Measurements from ENCODE around the gene CHI3L1.

DNA sequence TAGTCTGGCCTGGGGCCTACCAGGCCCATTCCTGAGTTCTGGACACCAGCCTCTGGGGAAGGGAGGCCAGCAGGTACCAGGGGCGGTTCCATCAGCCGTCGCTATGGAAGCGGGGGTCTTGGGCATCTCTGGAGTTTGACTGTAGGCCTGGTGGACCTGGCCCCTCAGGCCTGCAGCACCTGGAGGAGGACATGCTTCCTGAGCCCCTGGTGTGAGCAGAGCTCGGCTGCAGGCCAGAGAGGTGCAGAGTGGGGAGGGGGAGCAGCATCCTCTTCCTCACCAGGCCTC lies 18.6 kb downstream of the CHI3L1 start:
- TF ChIP-seq, protein P1, sequence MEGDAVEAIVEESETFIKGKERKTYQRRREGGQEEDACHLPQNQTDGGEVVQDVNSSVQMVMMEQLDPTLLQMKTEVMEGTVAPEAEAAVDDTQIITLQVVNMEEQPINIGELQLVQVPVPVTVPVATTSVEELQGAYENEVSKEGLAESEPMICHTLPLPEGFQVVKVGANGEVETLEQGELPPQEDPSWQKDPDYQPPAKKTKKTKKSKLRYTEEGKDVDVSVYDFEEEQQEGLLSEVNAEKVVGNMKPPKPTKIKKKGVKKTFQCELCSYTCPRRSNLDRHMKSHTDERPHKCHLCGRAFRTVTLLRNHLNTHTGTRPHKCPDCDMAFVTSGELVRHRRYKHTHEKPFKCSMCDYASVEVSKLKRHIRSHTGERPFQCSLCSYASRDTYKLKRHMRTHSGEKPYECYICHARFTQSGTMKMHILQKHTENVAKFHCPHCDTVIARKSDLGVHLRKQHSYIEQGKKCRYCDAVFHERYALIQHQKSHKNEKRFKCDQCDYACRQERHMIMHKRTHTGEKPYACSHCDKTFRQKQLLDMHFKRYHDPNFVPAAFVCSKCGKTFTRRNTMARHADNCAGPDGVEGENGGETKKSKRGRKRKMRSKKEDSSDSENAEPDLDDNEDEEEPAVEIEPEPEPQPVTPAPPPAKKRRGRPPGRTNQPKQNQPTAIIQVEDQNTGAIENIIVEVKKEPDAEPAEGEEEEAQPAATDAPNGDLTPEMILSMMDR (IDR thresholded peaks at IDR 0.05 in 8 of 11, conservative IDR thresholded peaks at IDR 0.05 in 3 of 11) = no peak
- TF ChIP-seq POLR2AphosphoS5 (IDR thresholded peaks at IDR 0.05) = no peak
- TF ChIP-seq POLR2A (IDR thresholded peaks at IDR 0.05) = no peak
